GM19397 (cell line): Measurements from ENCODE around the gene DRAP1.

Experiments
- ATAC-seq: cut with Tn5 transposase; IDR thresholded peaks from one replicate; pipeline ENCODE4 v1.9.1; 2021; ENCODE audit warnings: mild to moderate bottlenecking, moderate library complexity; ENCODE audit not compliant: unreplicated experiment

DRAP1 gene

DNA sequence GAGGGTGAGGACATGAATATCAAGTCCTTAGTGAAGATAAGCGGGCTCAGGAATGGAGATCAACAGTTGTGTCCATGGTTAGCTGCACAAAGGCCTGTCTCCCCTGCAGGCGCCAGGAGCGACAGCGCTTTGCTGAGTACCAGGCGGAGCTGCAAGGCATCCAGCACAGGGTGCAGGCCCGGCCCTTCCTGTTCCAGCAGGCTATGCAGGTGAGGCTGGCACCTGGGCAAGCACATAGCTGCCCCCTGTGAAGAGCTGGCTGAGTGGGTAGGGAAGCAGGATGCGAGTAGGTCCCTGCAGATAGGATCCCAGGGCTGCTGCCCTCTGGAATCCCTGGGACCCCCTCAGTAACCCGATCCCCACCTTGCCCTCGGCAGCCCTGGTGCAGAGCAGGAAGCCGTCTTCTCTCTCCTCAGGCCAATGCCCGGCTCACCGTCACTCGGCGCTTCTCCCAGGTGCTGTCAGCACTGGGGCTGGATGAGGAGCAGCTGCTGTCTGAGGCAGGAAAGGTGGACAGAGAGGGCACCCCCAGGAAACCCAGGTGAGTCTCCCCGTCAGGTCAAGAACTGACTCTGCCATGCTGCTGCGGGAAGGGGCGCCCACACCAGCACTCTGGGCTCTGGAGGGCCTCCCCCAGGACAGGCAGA, 39.7 kb downstream of the DRAP1 start:
- ATAC-seq: no peak

DNA sequence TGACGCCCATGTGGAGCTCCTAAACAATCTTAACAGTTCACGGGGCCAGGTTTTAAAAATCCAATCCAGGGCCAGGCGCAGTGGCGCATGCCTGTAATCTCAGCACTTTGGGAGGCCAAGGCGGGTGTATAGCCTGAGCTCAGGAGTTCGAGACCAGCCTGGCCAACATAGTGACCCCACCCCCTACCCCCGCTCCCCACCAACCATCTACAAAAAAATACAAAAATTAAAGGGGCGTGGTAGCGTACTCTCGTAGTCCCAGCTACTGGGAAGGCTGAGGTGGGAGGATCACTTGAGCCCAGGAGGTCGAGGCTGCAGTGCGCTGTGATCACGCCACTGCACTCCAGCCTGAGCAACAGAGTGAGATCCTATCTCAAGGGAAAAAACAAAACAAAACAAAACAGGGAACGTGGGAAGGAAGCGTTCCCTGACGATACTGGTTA, 41.6 kb downstream of the DRAP1 start:
- ATAC-seq: no peak

DNA sequence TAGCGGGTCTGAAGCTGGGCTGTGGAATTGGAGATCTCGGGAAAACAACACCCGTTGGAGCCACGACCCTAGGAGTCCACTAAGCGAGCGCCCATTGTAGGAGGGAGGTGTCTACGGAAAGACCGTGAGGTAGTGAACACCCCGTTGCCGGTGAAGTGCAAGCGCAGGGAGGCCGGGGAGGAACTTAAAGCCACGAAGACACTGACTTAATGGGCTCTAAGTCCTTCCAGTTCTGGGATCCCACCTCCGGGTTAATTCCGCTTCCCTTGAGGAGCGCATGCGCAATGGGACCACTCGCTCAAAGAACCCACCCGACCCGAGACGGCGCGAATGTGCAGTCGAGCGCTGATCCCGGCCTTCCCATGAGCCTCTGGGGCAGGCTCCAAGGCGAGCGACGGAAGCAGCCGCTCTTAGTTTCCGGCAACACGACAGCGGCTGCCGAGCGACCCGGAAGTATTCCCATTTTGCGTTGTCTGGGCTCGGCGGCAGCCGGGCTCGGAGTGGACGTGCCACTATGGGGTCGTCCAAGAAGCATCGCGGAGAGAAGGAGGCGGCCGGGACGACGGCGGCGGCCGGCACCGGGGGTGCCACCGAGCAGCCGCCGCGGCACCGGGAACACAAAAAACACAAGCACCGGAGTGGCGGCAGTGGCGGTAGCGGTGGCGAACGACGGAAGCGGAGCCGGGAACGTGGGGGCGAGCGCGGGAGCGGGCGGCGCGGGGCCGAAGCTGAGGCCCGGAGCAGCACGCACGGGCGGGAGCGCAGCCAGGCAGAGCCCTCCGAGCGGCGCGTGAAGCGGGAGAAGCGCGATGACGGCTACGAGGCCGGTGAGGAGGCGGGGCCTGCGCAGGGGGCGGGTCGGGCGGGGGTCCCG, 42.3 kb downstream of the DRAP1 start, which contains the start of gene SART1:
Gene SART1 (plus strand): TSS at position 468 of the 874 bp plus-strand sequence. CDS start 47 bp downstream, at position 515.
- ATAC-seq: peak; percentile 85

DNA sequence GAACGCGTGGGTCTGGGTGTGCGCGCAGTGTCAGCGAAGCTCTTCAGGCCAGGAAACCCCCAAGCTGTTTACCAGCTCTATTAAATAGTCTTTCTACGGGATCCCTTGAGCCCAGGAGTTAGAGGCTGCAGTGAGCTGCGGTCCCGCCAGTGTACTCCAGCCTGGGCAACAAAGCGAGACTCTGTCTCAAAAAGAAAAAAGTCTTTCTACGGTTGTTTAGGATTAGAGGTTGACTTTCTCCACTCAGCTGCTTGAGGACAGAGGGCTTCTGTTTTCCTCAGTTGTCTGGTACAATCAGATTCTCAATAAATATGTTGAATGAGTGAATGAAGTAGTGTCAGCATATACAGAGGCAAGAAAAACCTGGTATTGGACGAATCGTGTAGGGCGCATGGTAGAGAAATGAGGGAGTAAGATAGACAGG, 42.9 kb downstream of the DRAP1 start:
- no peak for ATAC-seq

DNA sequence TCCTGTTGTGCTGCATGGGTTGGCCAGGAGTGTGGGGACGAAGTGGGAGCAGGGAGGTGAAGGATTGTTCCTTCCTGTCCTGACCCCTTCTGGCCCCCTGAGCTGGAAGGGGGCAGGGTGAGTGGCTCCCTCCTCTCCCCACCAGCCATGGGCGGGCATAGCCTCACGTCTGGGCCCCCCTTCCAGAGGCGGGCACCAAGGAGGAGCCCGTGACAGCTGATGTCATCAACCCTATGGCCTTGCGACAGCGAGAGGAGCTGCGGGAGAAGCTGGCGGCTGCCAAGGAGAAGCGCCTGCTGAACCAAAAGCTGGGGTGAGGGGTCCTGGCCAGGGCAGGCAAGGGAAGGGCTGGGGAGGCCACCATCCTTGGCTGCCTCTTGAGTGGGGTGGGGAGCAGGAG, 45.7 kb downstream of the DRAP1 start:
- no peak for ATAC-seq

DNA sequence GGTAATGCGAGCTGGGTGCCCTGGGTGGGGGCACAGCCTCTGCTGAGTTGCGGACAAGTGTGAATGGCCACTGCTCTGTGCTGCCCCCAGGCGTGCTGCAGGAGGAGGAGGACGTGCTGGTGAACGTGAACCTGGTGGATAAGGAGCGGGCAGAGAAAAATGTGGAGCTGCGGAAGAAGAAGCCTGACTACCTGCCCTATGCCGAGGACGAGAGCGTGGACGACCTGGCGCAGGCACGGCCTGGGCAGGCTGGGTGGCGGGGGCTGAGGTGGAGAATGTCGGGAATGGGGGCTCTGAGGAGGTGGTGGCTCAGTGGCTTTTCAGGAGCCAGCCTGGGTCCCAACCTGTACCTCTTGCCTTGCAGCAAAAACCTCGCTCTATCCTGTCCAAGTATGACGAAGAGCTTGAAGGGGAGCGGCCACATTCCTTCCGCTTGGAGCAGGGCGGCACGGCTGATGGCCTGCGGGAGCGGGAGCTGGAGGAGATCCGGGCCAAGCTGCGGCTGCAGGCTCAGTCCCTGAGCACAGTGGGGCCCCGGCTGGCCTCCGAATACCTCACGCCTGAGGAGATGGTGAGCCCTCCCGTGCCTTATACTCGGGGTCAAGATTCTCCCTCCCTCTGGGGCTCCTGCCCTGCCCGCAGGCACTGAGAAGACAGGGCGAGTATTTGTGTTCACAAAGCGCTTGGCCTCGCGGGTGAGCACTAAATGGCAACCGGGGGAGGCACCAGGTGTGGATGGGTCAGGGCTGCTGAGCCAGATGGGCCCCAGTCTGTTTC, 46.9 kb downstream of the DRAP1 start:
- no peak for ATAC-seq

DNA sequence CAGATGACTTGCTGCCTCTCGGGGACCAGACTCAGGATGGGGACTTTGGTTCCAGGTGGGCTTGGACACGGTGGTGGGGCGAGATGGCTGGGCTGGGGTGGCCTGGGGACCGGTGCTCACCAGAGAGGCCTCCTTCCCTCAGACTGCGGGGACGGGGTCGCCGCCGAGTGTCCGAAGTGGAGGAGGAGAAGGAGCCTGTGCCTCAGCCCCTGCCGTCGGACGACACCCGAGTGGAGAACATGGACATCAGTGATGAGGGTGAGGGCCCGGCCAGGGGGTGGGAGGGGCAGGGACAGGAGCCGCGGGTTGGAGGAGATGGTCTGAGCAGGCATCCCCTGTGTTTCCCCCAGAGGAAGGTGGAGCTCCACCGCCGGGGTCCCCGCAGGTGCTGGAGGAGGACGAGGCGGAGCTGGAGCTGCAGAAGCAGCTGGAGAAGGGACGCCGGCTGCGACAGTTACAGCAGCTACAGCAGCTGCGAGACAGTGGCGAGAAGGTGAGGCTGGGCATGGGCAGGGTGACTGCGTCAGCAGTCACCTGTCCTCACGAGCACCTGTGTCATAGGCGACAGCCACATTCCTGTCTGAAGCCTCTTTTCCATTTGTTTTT, 48.2 kb downstream of the DRAP1 start:
- ATAC-seq: no peak

DNA sequence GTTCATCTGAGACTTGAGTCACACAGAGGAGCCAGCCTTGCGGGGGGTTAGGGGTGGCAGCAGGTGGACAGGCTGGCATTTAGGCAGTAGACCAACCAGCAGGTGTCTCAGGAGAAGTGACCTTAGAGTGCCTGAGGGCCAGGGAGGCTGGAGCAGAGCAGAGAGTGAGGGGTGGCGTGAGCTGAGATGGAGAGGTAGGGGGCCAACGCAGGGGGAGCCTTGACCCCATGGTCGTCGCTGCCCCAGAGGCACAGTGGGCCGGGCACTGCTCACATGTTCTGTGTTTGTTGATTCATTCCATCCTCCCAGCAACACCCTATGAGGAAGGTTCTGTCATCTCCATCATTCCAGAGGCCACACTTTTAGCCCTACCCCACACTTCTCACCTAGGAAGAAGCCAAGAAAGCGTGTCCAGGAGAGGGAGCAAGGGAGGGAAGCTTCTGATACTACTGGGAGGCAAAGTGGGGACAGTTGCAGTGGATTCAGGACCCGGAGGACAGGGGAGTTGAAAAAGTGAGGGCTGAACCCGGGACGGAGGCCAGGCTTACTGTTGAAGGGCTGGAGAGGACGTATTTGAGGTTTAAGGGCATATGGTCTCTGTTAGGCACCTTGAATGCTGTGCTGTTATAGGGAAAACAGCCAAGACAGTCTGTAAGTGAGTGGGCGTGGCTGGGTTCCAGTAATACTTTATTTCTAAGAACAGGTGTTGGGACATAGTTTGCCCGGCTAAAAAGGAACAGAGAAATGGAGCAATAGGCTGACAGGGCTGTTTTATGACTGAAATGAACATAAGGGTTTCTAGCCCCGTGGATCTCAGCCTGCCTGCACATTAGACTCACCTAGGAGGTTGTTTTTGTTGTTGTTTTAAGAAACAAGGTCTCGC, 49.6 kb downstream of the DRAP1 start:
- no peak for ATAC-seq
